Glomerular endothelial cell (primary cell): Measurements from ENCODE around the gene GAS2L1. TPM values are rescaled to one million over a fixed set of nuclear protein-coding genes. Genes with fewer than 3 reads are reported as not detected.

ENCODE experiments used
- total RNA-seq: library from RNA; depleted of rRNA; stranded (reverse); fragments of >200 nt; gene quantifications from 2 replicates; pipeline ENCODE4 v1.2.3, GENCODE V29; 2015

The GAS2L1 gene
- total RNA-seq, 1 donor from 2014 or later = 47.0 TPM

Other genes with a start within 250 kb of the GAS2L1 start
- gene C22orf31, start 244.8 kb upstream of the GAS2L1 start, total RNA-seq = not detected in 2 replicates
- 0.68 and 2.3 TPM in 2 replicates for gene KREMEN1, start 233.6 kb upstream of the GAS2L1 start, total RNA-seq
- gene EMID1, start 100.8 kb upstream of the GAS2L1 start, total RNA-seq = 2.3 and 12.0 TPM in 2 replicates
- 43.1 and 45.6 TPM in 2 replicates for gene RHBDD3, start 38.7 kb upstream of the GAS2L1 start, total RNA-seq
- 209 and 216 TPM in 2 replicates for gene EWSR1, start 38.4 kb upstream of the GAS2L1 start, total RNA-seq
- 0.10 and 0.93 TPM in 2 replicates for gene RASL10A, start 9.0 kb downstream of the GAS2L1 start, total RNA-seq
- 110 and 140 TPM in 2 replicates for gene AP1B1, start 81.9 kb downstream of the GAS2L1 start, total RNA-seq
- gene RFPL1, start 131.9 kb downstream of the GAS2L1 start, total RNA-seq = not detected in 2 replicates
- gene NEFH, start 173.6 kb downstream of the GAS2L1 start, total RNA-seq = 1.8 and 2.2 TPM in 2 replicates
- gene THOC5, start 247.1 kb downstream of the GAS2L1 start, total RNA-seq = 41.0 and 50.9 TPM in 2 replicates